OCI-LY1 (cell line): ENCODE measurements around the gene IPCEF1.
"Not testable (repeated sequence)": the region's sequence is repeated elsewhere in the genome, so short reads cannot be mapped to it uniquely, and the experiment has no call there.

ENCODE experiments used
- H2AFZ ChIP-seq: fragments of 200-600 bp; sonication (generic), shearing (Covaris generic); 2 replicates; pipeline ENCODE4 v1.6.0; 2014; ENCODE audit warnings: antibody characterized with exemption, mild to moderate bottlenecking, low read length
- H3F3A ChIP-seq: fragments of 200-600 bp; sonication (generic), shearing (Covaris generic); 2 replicates; pipeline ENCODE4 v1.6.0; 2014; ENCODE audit warnings: mild to moderate bottlenecking, antibody characterized with exemption, low read length, moderate library complexity; ENCODE audit not compliant: insufficient read depth
- H3K27ac ChIP-seq: fragments of 200-600 bp; sonication (generic); 2 replicates; pipeline ENCODE4 v1.5.1; 2014; ENCODE audit warnings: low read length, mixed run types, mild to moderate bottlenecking, low read depth; ENCODE audit not compliant: poor library complexity, severe bottlenecking
- H3K27me3 ChIP-seq: fragments of 200-600 bp; sonication (generic); 2 replicates; pipeline ENCODE4 v1.6.0; 2014; ENCODE audit warnings: antibody characterized with exemption, mild to moderate bottlenecking, low read length, moderate library complexity; ENCODE audit not compliant: insufficient read depth
- H3K36me3 ChIP-seq: fragments of 200-600 bp; sonication (generic); 2 replicates; pipeline ENCODE4 v1.6.1; 2014; ENCODE audit warnings: mild to moderate bottlenecking, antibody characterized with exemption, low read length, moderate library complexity, mixed read lengths; ENCODE audit not compliant: insufficient read depth
- H3K4me1 ChIP-seq: fragments of 200-600 bp; sonication (generic); 2 replicates; pipeline ENCODE4 v1.5.1; 2014; ENCODE audit warnings: mild to moderate bottlenecking, low read length, moderate library complexity; ENCODE audit not compliant: insufficient read depth, severe bottlenecking
- H3K4me2 ChIP-seq: fragments of 200-600 bp; sonication (generic), shearing (Covaris generic); 2 replicates; pipeline ENCODE4 v1.6.1; 2014; ENCODE audit warnings: low read length
- H3K4me3 ChIP-seq: fragments of 200-600 bp; sonication (generic); 2 replicates; pipeline ENCODE4 v1.5.1; 2014; ENCODE audit warnings: low read length, low read depth, mild to moderate bottlenecking, mixed read lengths; ENCODE audit not compliant: poor library complexity, severe bottlenecking
- H3K79me2 ChIP-seq: fragments of 200-600 bp; shearing (Covaris generic); 2 replicates; pipeline ENCODE4 v1.6.1; 2016; ENCODE audit warnings: mixed run types, low read length, mixed read lengths; ENCODE audit not compliant: insufficient read depth
- H3K9ac ChIP-seq: fragments of 200-600 bp; sonication (generic), shearing (Covaris generic); 2 replicates; pipeline ENCODE4 v1.6.1; 2014; ENCODE audit warnings: mild to moderate bottlenecking, low read length, mixed read lengths
- H3K9me2 ChIP-seq: fragments of 200-600 bp; sonication (generic), shearing (Covaris generic); 2 replicates; pipeline ENCODE4 v1.6.1; 2014; ENCODE audit warnings: low read depth, mild to moderate bottlenecking, low read length, mixed read lengths
- H3K9me3 ChIP-seq: fragments of 200-600 bp; shearing (Covaris generic); 2 replicates; pipeline ENCODE4 v1.6.1; 2014; ENCODE audit warnings: low read length, mixed read lengths
- H4K20me1 ChIP-seq: fragments of 200-600 bp; sonication (generic), shearing (Covaris generic); 2 replicates; pipeline ENCODE4 v1.6.0; 2016; ENCODE audit warnings: mild to moderate bottlenecking, low read length; ENCODE audit not compliant: insufficient read depth
- EZH2 ChIP-seq: fragments of 200-600 bp; sonication (generic), shearing (Covaris generic); IDR thresholded peaks from 2 replicates; pipeline ENCODE4 v1.8.0; 2017; ENCODE audit warnings: borderline replicate concordance, mixed run types, mild to moderate bottlenecking, antibody characterized with exemption, low read length, moderate library complexity, mixed read lengths
- TF ChIP-seq, protein P1 (sequence below): fragments of 200-600 bp; sonication (generic), shearing (Covaris generic); IDR thresholded peaks from 2 replicates; pipeline ENCODE4 v1.5.1; 2017; ENCODE audit warnings: mild to moderate bottlenecking, antibody characterized with exemption, low read length, moderate library complexity, mixed read lengths

IPCEF1 gene

DNA sequence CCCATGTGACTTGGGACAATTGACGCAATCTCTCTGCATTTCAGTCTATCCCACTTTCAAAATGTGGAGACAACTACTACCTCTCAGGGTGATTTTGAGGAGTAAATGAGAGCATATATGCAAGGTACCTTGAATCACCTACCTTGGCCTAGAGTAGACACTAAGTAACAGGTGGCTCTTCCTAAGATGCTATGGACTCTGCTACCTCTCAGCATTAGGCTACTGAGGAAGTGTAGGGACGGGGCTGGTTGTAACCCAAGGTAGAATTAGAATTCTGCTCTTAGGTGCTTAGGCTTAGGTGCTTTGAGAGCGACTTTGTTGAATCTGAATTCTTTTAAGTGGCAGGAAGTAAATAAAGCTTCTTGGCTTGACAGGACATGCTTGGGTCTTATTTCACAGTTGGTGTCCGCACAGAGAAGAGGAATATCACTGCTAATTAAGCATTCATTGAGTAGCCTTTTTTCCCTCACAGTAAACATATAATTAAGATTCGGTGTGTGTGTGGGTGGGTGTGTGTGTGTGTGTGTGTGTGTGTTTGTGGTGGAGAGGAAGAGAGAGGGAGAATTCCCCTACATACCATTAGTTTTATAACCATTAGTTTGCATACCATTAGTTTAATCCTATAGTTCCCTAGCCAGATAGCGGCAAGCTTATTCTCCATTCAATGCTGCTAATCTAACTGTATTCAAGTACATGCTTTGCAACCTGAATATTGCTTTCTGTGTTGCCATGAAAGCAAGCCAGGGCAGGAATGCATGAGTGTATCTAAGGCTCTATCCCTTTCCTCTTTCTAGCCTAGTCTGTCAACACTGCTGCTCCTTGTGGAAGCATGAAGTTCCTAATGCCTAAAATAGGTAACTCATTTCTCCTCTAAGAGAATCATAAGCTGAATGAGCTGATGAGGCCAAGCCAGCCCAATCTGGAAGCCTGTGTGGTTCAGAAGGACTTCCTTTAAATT is 112.5 kb downstream of the IPCEF1 start:
- Histone ChIP-seq H3K27ac (no peak overlapping the region), H3K4me1 (no peaks in the 10 kb centered on the region), H3K79me2 (no peaks in the 10 kb centered on the region), H3K9me2 (no peaks in the 10 kb centered on the region), H3K4me2 (no peak overlapping the region), H3K9ac (no peak overlapping the region), H3F3A (no peaks in the 10 kb centered on the region), H3K27me3 (no peaks in the 10 kb centered on the region), H3K36me3 (no peaks in the 10 kb centered on the region), H3K9me3 (no peaks in the 10 kb centered on the region), H3K4me3 (no peak overlapping the region), H2AFZ (no peak overlapping the region), H4K20me1 (no peaks in the 10 kb centered on the region)
- TF ChIP-seq, protein P1, sequence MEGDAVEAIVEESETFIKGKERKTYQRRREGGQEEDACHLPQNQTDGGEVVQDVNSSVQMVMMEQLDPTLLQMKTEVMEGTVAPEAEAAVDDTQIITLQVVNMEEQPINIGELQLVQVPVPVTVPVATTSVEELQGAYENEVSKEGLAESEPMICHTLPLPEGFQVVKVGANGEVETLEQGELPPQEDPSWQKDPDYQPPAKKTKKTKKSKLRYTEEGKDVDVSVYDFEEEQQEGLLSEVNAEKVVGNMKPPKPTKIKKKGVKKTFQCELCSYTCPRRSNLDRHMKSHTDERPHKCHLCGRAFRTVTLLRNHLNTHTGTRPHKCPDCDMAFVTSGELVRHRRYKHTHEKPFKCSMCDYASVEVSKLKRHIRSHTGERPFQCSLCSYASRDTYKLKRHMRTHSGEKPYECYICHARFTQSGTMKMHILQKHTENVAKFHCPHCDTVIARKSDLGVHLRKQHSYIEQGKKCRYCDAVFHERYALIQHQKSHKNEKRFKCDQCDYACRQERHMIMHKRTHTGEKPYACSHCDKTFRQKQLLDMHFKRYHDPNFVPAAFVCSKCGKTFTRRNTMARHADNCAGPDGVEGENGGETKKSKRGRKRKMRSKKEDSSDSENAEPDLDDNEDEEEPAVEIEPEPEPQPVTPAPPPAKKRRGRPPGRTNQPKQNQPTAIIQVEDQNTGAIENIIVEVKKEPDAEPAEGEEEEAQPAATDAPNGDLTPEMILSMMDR: no peak
- TF ChIP-seq EZH2: no peak

DNA sequence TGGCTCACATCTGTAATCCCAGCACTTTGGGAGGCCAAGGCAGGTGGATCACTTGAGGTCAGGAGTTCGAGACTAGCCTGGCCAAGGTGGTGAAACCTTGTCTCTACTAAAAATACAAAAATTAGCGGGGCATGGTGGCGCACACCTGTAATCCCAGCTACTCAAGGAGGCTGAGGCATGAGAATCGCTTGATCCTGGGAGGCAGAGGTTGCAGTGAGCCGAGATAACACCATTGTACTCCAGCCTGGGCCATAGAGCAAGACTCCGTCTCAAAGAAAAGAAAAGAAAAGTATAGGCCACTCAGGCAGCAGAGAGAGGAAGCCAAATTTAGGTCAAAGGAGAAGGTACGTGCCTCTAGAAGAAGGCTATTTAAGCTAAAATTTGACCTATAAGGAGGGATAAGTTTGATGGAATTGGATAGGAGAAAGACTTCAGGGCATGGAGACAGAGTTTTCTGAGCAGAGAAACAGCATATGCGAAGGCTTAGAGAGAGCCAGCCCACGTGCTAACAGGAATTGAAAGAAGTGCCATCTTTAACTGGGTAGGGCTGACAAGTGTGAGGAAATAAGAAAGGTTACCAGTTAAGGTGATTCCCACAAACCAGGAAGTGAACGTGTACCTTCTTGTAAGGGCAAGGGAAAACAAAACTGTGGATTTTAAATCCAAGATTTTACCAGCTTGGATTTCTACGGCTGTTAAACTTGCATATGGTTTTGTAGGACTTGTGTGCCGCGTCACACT is 113.8 kb downstream of the IPCEF1 start:
- Histone ChIP-seq H2AFZ (no peak overlapping the region), H3K79me2 (no peaks in the 10 kb centered on the region), H3K27ac (no peak overlapping the region), H3K27me3 (no peaks in the 10 kb centered on the region), H4K20me1 (no peaks in the 10 kb centered on the region), H3K9me2 (no peaks in the 10 kb centered on the region), H3K9me3 (no peaks in the 10 kb centered on the region), H3K4me1 (no peaks in the 10 kb centered on the region), H3K4me2 (no peak overlapping the region), H3K36me3 (no peaks in the 10 kb centered on the region), H3K4me3 (no peak overlapping the region), H3F3A (no peaks in the 10 kb centered on the region), H3K9ac (no peak overlapping the region)
- TF ChIP-seq, protein P1: no peak
- no peak for TF ChIP-seq EZH2

DNA sequence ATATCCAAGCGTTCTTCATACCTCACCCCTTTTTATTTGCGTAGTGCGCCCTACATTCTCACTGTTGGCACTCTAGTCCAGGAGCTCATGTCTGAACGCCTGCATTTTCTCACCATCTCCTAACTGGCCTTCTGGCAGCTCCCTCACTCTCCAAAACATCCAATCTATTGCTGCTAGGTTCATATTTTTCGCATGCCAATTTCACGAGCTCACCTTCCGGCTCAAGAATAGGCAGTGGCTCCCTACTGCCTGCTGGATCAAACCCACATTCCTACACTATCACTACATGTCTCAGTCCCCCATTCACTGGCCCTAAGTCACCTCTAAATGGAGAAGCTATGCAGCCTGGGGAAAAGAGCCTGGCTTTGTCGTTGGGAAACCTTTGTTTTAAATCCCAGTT is 115.0 kb downstream of the IPCEF1 start:
- Histone ChIP-seq H3K36me3 (no peaks in the 10 kb centered on the region), H3K9ac (no peak overlapping the region), H3K4me2 (no peak overlapping the region), H3K27ac (no peak overlapping the region), H3F3A (no peaks in the 10 kb centered on the region), H3K79me2 (no peaks in the 10 kb centered on the region), H3K4me1 (no peaks in the 10 kb centered on the region), H3K9me3 (no peaks in the 10 kb centered on the region), H3K9me2 (no peaks in the 10 kb centered on the region), H3K4me3 (no peak overlapping the region), H2AFZ (no peak overlapping the region), H3K27me3 (no peaks in the 10 kb centered on the region), H4K20me1 (no peaks in the 10 kb centered on the region)
- TF ChIP-seq EZH2: no peak
- TF ChIP-seq, protein P1: no peak

DNA sequence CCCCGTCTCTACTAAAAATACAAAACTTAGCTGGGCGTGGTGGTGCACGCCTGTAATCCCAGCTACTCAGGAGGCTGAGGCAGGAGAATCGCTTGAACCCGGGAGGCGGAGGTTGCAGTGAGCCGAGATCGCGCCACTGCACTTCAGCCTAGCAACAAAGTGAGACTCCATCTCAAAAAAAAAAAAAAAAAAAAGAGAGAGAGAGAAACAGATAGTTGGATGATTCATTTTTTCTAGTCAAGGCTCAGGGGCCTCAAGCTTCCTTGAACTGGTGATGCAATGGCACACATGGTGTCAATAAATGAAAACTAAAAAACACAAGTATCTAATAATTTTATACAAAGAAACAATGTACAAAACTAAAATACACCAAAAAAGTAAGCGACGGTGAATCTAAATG is 115.5 kb downstream of the IPCEF1 start:
- not testable (repeated sequence) for H3K79me2 ChIP-seq, H3K9me2 ChIP-seq, H2AFZ ChIP-seq, H3K27me3 ChIP-seq, H4K20me1 ChIP-seq, H3K27ac ChIP-seq, H3K9ac ChIP-seq, H3F3A ChIP-seq, H3K4me1 ChIP-seq, H3K36me3 ChIP-seq, H3K4me3 ChIP-seq, H3K9me3 ChIP-seq, H3K4me2 ChIP-seq
